ENCODE data around the gene SKIL.

- no peak for TF ChIP-seq CTCF (IDR thresholded peaks at IDR 0.05; ENCODE audit: low read length)
- TF ChIP-seq EZH2 (IDR thresholded peaks at IDR 0.05; ENCODE audit: borderline replicate concordance, low read length): no peak
These were observed 4.0 kb upstream of the SKIL start for GRCh38 chr3:170353485-170353884.

Measured in OCI-LY1 (cell line).